Activated T-helper 17 cell treated with anti-CD3 and anti-CD28 coated beads, Interleukin-2, amount 50 U/mL, for 72 hours (primary cell): ENCODE data around the gene HOXA6. TPM values are rescaled to one million over a fixed set of nuclear protein-coding genes. Genes with fewer than 3 reads are reported as not detected.

Source experiments
- ATAC-seq: fragments of 150-1000 bp; cut with Tn5 transposase; replicated peaks from 2 replicates; pipeline ENCODE4 v1.10.0; 2021; ENCODE audit warnings: mild to moderate bottlenecking, moderate library complexity
- H3K27ac Mint-ChIP-seq: one replicate; pipeline ENCODE4 v1.8.0; 2022; ENCODE audit warnings: mixed read lengths
- H3K27me3 Mint-ChIP-seq: one replicate; pipeline ENCODE4 v1.8.0; 2022; ENCODE audit warnings: mixed read lengths
- H3K36me3 Mint-ChIP-seq: one replicate; pipeline ENCODE4 v1.8.0; 2022; ENCODE audit warnings: low read depth, mild to moderate bottlenecking, mixed read lengths
- H3K4me1 Mint-ChIP-seq: one replicate; pipeline ENCODE4 v1.8.0; 2022; ENCODE audit warnings: mixed read lengths
- H3K4me3 Mint-ChIP-seq: one replicate; pipeline ENCODE4 v1.8.0; 2022; ENCODE audit warnings: mild to moderate bottlenecking, mixed read lengths
- H3K9me3 Mint-ChIP-seq: one replicate; pipeline ENCODE4 v1.8.0; 2022; ENCODE audit warnings: mixed read lengths
- total RNA-seq, 2 donors: library from RNA; stranded (reverse); gene quantifications; one replicate each; pipeline ENCODE4 v1.2.3, GENCODE V29; 2022

HOXA6 gene
- total RNA-seq, 2 donors from 2014 or later = not detected

- Mint-ChIP-seq H3K4me1 (peaks cover 16% of the 10 kb centered on the region), H3K27ac (no peak overlapping the region), H3K36me3 (peaks cover 37% of the 10 kb centered on the region), H3K9me3 (no peaks in the 10 kb centered on the region), H3K4me3 (no peak overlapping the region), H3K27me3 (peaks cover 60% of the 10 kb centered on the region)
- ATAC-seq = no peak
Measured at GRCh38 chr7:27098578-27099451, 48.8 kb downstream of the HOXA6 start.

- ATAC-seq = no peak
- no peak overlapping the region for H3K27ac Mint-ChIP-seq
- H3K9me3 Mint-ChIP-seq = no peaks in the 10 kb centered on the region
Measured at GRCh38 chr7:27097686-27098577, 49.6 kb downstream of the HOXA6 start.

GRCh38 chr7:27096768-27097514 lies 50.6 kb downstream of the HOXA6 start:
- Mint-ChIP-seq H3K27ac (no peak overlapping the region), H3K4me1 (peaks cover 5% of the 10 kb centered on the region), H3K4me3 (peak overlapping the region; percentile 81), H3K9me3 (no peaks in the 10 kb centered on the region), H3K27me3 (peaks cover 63% of the 10 kb centered on the region), H3K36me3 (peaks cover 27% of the 10 kb centered on the region)
- ATAC-seq = peak; percentile 20

More at GRCh38 chr7:27097686-27098577, 49.6 kb downstream of the HOXA6 start:
- Mint-ChIP-seq H3K4me3 (peak overlapping the region; percentile 81), H3K36me3 (peaks cover 35% of the 10 kb centered on the region), H3K27me3 (peaks cover 61% of the 10 kb centered on the region), H3K4me1 (peaks cover 11% of the 10 kb centered on the region)

- peak; percentile 91 for ATAC-seq
- peaks cover 64% of the 10 kb centered on the region for H3K27me3 Mint-ChIP-seq
Measured at GRCh38 chr7:27095897-27096767, 51.4 kb downstream of the HOXA6 start, which contains the start of gene HOXA1. HOXA1 (minus strand) TSS chr7:27096000; CDS start chr7:27095912, 88 bp downstream.

More at GRCh38 chr7:27095897-27096767, 51.4 kb downstream of the HOXA6 start, which contains the start of gene HOXA1:
- Mint-ChIP-seq H3K9me3 (no peaks in the 10 kb centered on the region), H3K27ac (no peak within 1 kb of the TSS), H3K4me1 (peaks cover 5% of the 10 kb centered on the region), H3K4me3 (peak within 1 kb of the TSS; percentile 81), H3K36me3 (peaks cover 19% of the 10 kb centered on the region)

Other genes with a start within 250 kb of the HOXA6 start
- under 1 TPM in 1 of 2 donors, not detected in 1; 0.39 TPM for gene HOXA1, start 51.8 kb downstream of the HOXA6 start, total RNA-seq
- gene HOXA2, start 45.1 kb downstream of the HOXA6 start, total RNA-seq = not detected
- gene HOXA4, start 17.0 kb downstream of the HOXA6 start, total RNA-seq = under 1 TPM in 1 of 2 donors, not detected in 1; 0.26 TPM
- gene HOXA5, start 4.1 kb downstream of the HOXA6 start, total RNA-seq = not detected
- not detected for gene HOXA3, start 4.8 kb upstream of the HOXA6 start, total RNA-seq
- gene HOXA7, start 8.9 kb upstream of the HOXA6 start, total RNA-seq = not detected
- gene HOXA9, start 17.8 kb upstream of the HOXA6 start, total RNA-seq = not detected
- not detected for gene HOXA10, start 26.5 kb upstream of the HOXA6 start, total RNA-seq
- gene HOXA11, start 37.5 kb upstream of the HOXA6 start, total RNA-seq = not detected
- not detected for gene HOXA13, start 52.3 kb upstream of the HOXA6 start, total RNA-seq
- gene EVX1, start 95.0 kb upstream of the HOXA6 start, total RNA-seq = not detected